Activated CD4-positive, alpha-beta T cell treated with anti-CD3 and anti-CD28 coated beads for 1 hour (primary cell): ENCODE measurements around the gene SETBP1.

Source experiments
- DNase-seq: peaks from one replicate; pipeline ENCODE4 v3.0.0-alpha.2; 2020

Gene SETBP1

DNA sequence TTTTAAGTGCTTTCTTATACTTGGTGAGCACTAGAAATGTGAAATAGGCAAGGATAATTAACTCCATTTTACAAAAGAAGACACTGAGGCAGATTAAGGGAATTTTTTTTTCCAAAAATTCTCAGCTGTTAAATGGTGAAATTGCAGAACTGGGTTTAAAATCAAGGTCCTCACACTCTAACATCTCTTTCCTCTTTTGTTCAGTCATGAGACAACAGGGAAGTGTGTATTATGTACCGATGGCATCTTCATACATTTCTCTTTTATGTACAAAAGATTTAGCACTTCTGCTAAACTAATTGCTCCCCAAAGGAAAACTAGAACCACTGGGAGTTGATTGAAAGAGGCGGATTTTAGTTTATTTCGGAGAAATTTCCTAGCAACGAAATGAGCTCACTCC lies 203.0 kb downstream of the SETBP1 start:
- no peak for DNase-seq

DNA sequence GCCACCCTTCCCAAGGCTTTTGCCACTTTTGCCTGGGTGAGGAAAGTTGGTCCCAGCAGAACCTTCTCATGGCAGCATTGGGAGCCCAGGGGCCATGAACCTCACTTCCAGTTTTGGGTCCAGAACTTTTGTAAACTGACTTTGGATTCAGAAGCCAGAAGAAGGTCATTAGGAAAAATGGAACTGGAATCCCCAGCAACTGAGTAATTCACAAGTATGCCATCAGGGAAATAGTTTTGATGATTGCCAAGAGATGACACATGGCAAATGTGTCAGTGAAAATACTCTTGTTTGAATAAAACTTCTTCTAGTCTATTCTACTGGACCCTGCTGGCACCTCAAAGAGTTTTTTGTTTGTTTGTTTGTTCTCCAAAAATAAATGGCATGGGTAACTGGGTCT lies 203.7 kb downstream of the SETBP1 start:
- DNase-seq = no peak

DNA sequence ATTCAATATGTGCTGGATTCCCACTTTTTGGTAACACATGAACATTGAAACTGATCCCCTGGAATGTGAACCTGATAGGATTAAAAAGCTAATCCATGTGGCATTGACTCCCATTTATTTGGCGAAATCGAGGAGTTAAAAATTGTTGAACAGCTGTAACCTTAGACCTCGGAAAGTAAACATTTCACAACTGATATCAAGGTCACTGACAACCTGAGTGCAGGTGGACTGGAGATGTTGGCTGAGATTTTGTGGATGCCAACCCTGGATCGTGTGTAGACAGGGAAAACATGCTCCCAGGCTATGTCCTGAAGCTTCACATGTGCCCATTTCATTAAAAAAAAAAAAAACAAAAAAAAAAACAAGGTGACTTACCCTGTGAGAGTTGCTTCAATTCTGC lies 204.8 kb downstream of the SETBP1 start:
- DNase-seq = no peak

DNA sequence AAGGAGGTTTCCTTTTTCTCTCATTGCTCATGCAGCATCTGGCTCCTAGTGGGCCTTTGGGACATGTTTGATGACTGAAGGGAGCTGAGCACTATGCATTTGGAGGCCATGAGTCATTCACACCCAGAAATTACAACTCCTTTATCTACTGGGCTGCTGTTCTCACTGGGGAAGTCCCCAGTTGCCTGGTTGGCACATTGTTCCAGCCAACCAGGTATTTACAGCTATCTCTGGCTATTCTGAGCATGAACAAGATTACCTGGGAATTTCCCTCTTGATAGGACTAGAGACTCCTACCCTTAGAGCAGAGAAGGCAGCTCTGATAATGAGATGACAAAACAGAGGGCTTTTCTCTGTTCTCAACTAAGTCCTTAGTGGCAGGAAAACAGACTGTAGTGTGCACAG lies 206.5 kb downstream of the SETBP1 start:
- no peak for DNase-seq

DNA sequence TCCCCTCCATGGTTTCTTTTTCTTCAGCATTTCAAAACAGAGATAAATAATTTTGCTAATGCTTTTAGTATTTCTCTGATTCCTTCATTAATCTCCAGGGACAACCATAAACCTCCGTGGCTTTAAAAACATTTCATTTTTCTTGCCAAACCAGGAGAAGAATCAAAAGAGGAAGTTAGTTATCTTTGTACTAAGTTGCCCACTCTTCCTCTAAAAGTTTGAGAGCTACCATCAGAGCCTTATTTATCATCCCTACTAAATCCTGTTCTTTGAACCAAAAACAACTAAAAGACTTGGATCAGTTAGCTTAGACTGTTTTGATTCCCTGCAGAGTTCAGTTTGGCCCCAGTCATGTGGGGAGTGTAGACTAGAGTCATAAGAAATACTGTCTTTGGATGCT lies 208.4 kb downstream of the SETBP1 start:
- DNase-seq = no peak

DNA sequence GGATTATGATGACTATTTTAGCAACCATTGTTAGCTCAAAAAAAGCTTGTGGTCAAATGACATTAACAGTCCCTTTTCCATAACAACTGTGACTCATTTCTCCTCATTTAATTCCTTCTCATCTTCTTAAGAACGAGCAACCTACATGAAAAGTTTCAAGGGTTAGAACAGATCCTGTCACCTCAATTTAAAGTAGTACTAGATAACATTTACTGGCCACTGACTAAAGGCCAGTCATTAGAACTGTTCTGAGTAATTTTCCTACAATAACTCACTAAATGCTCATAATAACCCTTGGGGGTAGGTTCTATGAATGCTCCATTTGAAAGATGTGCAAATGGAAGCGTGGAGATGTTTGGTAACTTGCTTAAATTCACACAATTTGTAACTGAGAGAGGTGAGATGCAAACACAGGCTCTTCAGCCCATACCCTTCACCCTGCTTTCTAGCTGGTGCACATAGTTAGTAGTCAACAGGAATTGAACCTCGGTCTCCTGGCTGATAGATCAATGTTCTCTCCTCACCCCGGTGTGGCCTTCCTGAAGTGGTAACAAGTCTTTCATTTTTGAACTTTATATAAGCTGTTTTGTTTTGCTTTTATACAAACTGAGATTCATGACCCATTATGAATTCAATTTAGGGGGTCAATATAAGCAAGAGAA lies 212.5 kb downstream of the SETBP1 start:
- no peak for DNase-seq

DNA sequence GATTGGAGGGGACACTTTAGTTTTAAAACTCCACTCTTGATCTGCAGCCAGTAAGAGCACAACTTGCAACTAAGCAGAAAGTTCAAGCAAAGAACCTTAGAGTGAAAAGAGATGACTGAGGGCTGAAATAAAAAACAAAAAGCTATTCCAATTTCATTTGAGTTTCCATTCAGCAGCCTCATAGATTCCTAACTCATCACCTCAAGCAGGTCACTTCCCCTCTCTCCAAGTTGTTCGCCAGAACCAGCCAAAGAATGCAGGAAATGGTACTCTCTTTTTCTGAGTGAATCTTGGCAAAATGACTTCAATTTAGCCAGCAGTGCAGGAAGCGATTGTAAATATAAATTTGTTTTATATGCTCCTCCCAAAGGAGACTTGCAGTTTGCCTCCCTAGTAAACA lies 213.3 kb downstream of the SETBP1 start:
- DNase-seq = no peak

DNA sequence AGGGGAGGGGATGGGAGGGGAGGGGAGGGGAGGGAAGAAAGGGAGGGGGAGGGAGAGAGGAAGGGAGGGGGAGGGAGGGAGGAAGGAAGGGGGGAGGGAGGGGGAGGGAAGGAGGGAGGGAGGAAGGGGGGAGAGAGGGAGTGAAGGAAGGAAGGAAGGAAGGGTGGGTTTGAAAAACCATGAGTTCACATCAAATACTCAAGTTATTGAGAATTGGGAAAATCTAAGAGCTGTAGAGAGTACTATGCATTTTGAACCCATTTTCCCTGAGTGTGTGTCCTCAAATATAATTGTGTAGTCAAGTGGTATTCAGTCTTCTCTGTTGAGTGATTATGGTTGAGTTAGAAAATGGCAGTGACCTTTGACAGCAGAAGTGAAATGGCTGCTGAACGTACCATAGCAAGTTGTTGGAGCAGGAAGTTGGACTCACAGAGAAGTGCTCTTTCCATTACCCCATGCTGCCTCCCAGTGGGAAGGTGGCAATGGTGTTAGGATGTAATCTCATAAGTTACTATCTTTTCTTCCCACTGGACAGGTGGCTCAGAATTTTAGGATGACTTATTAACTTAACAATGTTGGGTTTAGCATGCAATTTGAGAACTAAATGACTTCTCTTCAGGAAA lies 214.6 kb downstream of the SETBP1 start:
- no peak for DNase-seq

DNA sequence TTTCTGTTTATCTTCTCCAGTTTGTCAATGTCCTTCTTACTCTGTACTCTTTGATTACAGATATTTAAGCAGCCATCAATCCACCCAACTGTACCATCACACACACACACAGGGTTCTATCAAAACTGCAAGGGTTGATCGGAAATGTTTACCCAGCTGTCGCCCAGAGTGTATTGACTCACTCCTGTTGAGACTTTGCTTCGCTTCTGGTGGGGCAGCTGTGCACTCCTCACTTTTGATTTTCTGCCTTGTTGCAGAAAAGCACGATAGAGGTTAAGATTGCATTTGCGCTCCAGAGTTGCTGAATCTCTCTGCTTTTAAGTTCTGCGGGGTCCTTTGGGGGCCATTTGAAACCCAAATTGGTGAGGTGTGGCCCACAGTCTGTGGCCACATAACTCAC lies 216.2 kb downstream of the SETBP1 start:
- DNase-seq = no peak

DNA sequence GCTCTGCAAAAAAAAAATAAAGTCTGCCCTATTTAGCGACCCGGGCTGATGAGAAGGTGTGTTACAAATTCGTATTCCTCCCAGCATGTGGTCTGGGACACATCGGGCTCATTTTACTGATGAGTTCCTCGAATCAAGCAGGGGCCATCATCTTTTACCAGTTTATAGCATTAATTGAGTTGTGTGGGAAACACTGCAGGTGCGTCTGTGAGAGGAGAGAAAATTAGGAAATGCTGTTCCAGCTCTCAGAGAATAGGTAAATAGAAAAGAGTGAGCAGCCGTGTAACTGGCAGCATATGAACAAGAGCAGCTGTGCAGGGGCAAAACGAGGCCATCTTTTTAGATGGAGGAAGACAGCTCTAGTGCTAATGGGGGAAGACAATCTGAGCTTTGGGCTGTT lies 216.7 kb downstream of the SETBP1 start:
- DNase-seq = no peak

DNA sequence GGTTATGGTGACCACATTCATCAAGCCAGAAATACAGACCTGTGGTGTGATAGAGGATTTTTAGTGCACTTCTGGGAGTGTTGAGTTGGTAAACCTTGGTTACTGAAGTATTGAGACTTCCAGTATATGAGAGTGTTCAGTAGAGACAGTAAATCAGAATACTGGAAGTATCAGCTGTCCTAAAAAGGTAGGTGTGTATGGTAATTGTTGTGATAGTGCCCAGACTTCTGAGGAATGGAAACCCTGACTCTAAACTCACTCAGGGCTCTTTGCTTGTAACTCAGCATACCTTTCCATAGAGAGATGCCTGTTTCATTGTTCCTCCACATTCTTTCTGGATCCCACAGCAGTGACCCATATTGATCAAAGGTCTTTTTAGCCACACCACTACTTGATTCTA lies 217.1 kb downstream of the SETBP1 start:
- DNase-seq = no peak

DNA sequence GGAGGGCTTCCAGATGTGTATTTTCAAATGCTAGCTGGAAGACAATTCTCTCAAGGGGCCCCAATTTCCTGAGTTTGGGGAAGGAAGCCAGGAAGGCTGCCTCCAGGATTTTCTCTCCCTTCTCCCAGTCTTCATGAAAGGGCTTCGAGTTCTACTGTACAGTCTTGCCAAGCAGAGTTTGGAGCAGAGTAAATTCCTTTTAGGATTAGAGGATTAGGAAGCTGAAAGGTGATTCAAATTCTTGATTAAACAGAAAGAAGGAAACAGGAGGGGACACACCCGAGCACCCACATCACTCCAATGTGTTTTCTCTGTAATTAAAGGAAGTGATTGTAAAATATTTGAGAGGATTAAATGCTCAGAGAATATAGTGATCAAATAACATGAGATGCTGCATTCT lies 217.8 kb downstream of the SETBP1 start:
- no peak for DNase-seq

DNA sequence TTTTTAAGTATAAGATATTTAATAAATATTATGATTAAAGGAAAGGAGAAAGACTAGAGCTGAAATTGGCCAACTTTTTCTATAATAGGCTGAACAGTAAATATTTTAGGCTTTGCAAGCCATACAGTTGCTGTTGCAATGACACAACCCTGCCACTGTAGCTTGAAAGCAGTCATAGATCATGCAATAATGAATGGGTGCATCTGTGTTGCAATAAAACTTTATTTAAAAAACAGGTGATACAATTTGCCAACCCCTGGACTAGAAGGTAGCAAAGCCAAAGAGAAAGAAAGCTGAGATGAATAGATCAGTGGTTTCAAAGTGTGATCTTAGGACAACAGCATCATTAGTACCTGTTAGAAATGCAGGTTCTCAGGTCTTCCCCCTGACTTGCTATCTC lies 219.1 kb downstream of the SETBP1 start:
- DNase-seq = no peak

DNA sequence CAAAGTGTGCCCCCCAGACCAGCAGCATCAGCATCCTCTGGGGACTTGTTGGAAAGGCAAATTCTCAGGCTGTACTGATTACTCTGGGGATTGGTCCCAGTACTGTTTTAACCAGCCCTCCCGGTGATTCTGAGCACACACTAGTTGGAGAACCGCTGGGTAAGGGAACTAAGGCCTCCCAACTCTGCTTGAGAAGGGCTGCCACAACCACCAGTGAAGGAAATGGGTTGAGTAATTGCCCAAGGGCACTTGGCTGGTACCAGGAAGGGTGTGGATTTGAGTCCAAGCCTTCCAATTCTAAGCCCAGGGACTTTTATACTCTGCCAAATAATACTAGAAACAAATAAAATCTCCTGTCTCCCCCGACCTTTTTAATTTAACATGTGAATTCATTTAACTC lies 219.9 kb downstream of the SETBP1 start:
- DNase-seq = no peak

DNA sequence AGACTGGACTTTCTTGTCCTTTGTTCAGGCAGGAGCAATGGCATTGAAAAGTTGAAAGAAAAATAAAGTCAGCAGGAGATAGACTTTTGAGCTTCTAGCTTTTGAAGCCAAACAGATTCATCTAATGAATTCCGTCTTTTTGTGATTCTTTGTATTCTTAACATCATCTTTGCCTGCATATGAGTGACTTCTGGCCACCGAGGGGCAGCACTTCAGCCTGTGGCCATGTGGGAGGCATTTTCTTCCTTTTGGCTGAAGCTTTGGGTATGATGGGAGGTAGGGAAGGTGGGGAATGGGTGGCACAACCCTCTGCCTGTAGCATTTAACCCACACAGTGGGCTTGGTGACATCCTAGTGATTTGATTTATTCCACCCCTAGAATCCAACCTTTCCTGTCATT lies 220.6 kb downstream of the SETBP1 start:
- DNase-seq = no peak

DNA sequence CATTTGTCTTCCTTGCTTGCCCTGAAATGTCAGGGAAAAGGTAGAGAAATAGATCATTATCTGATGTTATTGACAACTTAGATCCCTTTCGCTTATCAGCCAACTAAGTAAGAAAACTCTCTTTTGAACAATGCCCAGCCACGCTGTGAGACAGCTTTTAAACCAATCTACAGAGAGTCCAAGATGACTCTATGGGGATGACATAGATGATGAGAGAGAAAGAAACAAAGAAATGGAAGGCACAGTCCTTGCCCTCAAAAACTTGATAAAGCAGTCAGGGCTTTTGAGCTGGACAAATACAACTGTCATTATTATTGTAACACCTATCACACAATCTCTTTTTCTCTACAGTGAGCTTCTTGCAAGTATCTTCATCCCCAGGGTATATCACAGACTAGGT lies 222.6 kb downstream of the SETBP1 start:
- no peak for DNase-seq

DNA sequence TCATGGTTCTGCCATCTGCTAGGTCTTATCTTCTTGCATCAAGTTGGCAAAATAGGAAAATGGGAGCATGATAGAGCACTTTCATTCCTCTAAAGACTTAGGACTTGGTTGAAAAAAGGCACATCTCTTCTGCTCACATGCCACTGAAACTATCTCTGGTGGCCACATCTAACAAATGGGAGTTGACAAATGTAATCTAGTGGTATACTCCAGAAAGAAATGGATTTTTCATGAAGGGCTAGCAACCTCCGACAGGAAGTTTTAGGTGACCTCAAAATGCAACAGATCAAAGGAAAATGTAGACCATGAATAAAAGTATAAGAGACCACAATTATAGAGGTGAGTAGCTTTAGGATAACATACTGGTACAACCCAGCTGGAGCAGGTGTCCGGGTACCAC lies 224.1 kb downstream of the SETBP1 start:
- DNase-seq = no peak

DNA sequence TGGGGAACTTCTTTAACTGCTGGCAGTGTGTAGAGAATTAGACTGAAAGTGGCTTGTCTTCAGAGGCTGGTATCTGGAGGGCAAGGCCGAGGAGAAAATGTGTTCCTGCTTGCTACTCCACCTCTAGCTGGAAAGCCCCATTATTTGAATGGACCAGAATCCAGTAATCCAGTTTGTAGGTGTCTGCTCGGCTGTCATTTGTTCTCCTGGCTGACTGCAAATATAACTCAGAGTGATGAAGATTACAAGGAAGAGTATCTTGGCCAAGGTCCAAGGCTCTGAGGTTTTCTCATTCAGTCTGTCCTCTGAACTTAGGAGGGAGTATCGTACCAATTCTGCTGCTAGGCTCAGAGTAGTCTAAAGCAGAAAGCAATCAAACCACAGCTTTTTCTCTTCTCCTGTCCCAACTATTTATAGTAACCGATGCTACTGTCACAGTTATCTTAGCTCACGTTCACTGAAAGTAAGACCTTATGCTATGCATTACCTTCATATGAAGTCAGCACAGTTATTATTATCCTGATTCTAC lies 228.6 kb downstream of the SETBP1 start:
- no peak for DNase-seq

DNA sequence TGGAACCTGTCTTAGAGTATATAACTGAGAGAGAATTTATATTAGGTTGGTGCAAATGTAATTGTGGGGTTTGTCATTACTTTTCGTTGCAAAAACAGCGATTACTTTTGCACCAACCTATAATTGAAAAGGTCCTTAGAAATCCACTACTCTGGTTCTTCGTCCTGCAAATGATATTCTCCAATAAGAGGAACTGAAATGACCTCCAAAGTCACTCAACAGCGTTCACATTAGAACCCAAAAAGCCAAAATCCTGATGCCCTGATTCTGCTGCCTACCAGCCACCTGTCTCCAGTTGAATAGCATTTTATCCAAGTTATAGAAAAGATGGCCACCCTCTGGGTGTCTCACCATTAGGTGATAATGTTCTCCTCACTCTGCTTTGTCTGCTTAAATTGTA lies 230.6 kb downstream of the SETBP1 start:
- no peak for DNase-seq

DNA sequence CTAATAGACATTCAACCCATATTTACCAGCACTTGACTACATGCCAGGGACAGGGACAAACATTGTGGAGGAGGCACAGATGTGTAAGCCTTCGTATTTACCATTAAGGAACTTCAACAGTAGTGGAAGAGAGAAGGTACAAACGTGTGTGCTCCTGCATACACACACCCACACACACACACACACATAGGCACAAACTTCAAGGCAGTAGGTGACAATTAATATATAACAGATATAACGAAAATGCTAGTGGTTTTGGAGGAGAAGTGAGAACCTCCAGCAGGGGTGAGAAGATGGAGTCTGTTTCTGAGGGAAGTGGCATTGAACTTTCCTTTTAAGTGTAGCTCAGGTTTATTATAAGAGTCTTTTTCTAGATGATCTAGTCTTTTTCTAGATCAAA lies 231.1 kb downstream of the SETBP1 start:
- DNase-seq = no peak

DNA sequence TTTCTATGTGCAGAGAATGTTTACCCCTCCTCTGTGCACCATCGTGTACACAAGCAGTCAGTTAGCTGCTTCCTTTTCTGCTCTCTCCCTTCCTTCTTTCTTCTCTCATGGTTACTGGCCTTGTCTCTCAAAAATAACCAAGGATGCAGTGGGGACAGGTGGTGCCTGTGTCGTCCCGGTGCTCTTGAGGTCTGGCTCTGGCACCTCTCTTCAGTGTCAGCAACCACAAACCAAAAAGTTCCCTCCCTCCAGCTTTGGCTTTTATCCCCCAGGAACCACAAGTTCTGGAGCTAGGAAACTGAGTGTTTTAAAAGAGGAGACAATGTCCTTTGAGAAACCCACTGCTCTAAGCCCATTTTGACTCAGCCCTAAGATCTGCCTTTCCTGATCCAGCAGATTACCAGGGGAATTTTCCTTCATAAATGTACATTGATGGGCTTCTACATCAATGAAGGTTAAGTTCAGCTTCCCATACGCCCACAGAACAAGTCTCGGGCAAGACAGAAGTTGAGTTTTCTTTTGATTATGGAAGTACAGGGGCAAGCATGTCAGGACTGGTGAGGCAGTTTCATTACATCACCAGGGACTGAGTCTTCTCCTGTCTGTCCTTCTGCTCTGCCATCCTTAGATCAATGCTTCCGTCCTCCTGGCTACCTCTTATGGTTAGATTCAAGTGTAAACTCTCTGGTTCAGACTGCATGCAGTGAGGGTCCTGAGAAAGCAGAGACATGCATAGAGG lies 232.2 kb downstream of the SETBP1 start:
- DNase-seq = no peak

DNA sequence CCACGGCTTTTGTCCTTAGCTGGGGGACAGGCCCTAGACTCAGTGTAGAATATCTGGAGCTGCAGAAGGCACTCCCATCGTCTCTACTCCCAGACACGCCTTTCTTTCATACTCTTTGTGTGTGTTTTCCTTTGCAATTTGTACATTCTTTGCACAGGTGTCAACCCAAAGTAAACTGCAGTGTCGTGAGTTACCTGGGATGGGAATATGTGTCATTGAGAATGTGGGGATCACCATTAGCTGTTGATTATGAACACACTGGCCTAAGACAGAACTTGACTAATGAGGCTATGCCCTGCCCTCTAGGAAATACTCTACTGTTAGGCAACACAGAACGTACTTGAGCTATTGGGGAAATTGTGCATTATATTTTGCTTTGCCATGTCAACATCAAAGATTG lies 233.3 kb downstream of the SETBP1 start:
- DNase-seq = no peak

DNA sequence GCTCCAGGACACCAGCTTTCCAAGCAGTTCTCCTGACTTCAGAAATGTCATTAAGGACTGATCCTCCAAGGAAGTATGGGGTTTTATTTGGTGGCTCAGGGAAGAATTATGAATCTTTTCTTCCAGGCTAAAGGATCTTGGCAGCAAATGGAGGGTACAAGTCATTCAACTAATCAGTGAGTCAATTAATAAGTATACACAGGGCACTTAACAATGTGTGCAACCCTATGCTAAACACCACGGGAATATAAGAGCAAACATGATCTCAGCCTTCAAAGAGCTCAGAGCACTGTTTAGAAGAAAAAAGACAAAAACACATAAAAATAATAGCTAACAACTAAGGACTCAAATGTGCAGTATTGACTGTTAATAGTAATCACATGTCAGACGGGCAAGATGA lies 234.5 kb downstream of the SETBP1 start:
- no peak for DNase-seq

DNA sequence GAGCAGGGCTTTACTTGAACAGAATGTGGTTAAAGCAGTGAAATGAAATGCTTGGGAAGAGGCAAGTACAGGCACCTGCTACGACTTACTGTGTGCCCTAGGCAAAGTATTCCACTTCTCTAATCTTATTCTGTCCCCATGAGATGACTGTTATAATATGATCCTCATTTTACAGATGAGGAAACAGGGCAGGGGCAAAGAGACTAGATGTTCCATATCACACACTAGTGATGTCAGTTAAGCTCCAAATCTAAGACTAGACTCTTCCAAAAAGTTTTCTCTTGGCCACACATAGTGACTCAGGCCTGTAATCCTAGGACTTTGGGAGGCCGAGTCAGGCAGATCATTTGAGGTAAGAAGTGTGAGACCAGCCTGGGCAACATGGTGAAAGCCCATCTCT lies 235.0 kb downstream of the SETBP1 start:
- DNase-seq = no peak
